ENCODE results near the gene ADISSP.

DNA sequence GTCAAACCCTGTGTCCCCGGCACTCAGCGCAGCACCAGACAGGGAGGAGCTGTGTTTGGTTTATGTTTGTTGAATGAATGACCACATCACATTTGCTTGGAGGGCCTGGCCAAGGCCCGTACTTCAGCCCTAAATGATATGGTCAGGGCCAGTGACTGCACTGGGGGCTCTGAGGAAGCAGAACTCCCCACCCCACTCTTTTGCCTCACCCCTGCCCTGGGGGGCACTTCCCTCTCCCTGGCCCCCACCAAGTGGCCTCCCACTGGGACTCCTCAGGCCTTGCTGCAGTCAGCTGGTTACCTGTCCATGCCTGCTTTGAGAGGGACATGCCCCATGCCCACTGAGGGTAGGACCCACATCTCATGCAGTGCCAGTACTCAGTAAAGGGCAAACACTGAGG is 2.9 kb downstream of the ADISSP start:
- TF ChIP-seq, protein P1, sequence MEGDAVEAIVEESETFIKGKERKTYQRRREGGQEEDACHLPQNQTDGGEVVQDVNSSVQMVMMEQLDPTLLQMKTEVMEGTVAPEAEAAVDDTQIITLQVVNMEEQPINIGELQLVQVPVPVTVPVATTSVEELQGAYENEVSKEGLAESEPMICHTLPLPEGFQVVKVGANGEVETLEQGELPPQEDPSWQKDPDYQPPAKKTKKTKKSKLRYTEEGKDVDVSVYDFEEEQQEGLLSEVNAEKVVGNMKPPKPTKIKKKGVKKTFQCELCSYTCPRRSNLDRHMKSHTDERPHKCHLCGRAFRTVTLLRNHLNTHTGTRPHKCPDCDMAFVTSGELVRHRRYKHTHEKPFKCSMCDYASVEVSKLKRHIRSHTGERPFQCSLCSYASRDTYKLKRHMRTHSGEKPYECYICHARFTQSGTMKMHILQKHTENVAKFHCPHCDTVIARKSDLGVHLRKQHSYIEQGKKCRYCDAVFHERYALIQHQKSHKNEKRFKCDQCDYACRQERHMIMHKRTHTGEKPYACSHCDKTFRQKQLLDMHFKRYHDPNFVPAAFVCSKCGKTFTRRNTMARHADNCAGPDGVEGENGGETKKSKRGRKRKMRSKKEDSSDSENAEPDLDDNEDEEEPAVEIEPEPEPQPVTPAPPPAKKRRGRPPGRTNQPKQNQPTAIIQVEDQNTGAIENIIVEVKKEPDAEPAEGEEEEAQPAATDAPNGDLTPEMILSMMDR (IDR thresholded peaks at IDR 0.05; ENCODE audit: low read length) = no peak
- TF ChIP-seq EZH2 (IDR thresholded peaks at IDR 0.05; ENCODE audit: borderline replicate concordance, low read length) = no peak

Data from OCI-LY1 (cell line).